ENCODE measurements around the gene MSX1.

Gene MSX1

GRCh38 chr4:4869731-4870571, 10.5 kb downstream of the MSX1 start:
- no peak for DNase-seq (ENCODE audit: low read depth in 2 of 2)

DNA sequence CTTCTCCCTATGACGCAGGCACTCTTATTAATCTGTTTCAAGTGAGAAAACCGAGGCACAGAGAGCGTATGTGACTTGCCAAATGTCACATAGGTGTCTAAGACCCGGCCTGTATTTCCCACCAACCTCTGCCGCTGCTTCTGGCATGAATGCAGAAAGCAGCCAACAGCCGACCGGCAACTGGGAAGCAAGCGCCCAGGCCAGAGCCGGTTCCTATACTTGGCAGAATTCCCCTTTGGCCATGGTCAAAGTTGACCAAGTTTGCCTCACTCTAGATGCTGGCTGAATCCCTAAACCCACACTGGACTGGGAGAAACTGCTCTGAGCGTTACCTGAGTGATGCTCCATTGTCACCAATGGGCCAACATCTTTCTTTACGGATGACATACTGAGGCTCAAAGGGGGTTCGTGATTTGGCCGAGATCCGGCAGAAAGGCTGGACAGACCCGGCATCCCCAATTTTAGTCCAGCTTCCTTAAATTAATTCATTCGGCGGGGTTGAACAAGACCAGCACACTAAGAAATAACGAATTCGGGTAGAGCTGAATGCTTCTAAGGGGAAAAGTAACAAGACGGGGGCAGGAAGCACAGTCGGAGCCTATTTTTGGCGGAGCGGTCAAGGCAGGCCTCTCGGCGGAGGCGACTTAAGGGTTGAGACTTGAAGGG, 11.2 kb downstream of the MSX1 start:
- no peak for DNase-seq (ENCODE audit: low read depth in 2 of 2)

GRCh38 chr4:4871242-4871572, 11.7 kb downstream of the MSX1 start:
- DNase-seq (ENCODE audit: low read depth in 2 of 2), result no peak

DNA sequence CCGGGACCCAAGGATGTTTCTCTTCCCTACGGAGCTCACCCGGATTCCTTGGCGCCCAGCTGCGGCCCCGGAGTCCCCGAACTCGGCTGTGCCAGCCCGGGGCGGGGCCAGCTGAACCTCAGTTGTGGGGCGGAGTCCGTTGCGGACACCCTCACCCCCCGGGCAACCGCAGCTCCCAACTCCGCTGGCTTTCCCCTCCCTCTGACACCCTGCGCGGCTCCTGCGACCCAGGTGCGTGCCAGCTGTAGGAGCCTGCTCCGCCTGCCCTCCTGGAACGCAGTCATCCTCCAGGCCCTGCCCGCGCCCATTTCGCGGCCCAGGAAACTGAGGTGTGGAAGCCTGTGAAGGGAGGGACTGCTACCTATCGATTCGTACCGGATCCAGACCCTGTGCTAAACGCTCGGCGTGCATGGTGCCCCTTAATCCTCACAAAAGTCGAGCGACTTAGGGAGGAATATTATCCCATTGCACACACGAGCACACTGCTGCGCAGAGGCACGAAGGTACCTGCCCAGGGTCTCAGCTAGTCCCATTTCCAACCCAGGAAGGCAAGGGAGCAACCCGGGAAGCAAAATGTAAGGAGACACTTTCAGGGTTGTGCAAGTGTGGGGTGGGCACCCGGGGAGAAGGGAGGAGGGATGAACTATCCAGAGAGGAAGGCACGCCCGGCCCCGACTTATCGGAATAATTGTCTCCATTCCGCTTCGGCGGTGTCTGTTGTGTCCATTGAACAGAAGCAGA, 12.3 kb downstream of the MSX1 start:
- no peak for DNase-seq (ENCODE audit: low read depth in 2 of 2)

DNA sequence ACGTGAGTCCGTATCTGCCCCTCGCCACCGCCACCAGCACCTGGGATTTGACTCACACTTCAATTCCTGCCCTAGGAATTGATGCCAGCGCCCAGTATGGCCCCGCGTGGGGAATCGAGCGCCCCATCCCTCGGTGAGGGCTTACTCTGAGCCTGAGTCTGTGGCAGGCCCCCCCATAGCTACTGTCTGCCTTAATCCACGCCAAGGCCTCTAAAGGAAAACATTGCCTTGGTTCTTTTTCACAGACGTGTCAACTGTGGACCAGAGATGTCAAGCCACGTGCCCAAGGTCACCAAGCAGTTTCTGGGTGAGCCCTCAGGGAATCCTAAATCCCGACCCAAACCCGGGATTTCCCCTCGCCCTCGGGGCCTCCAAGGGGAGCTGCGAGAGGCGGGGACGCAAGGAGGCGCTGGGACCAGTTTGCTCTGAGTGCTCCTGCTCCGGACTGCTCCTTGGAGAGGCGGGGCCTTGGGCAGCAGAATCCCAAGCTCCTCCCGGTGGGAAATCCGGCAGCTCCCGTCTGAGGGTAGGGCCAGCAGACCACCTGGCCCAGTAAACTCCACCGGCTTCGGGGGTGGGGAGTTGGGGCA, 12.9 kb downstream of the MSX1 start:
- DNase-seq (ENCODE audit: low read depth in 2 of 2), result no peak

GRCh38 chr4:4873203-4873602, 13.7 kb downstream of the MSX1 start:
- no peak for DNase-seq (ENCODE audit: low read depth in 2 of 2)

- DNase-seq (ENCODE audit: low read depth in 2 of 2), result no peak
Observed at GRCh38 chr4:4874254-4874653, 14.8 kb downstream of the MSX1 start.

DNA sequence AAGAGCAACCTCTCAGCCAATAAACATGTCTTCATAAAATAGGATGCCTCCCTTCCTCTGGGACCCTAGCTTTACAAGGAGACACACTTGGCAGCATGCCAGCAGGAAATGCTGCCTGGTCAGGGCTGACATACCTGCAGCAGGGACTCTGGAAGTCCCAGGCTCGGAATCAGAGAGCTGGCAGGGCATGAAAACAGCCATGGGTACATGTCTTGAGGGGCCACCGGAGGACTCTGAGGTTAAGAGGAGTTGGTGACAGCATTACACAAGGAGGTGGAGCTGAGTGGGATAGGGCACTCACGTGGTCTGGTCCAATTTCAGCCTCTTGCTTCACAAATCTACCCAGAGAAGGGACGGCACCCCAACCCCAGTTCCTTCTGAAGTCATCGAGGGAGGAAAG, 15.7 kb downstream of the MSX1 start:
- no peak for DNase-seq (ENCODE audit: low read depth in 2 of 2)

- no peak for DNase-seq (ENCODE audit: low read depth in 2 of 2)
Observed at GRCh38 chr4:4875611-4876010, 16.1 kb downstream of the MSX1 start.

GRCh38 chr4:4876945-4877661, 17.6 kb downstream of the MSX1 start:
- DNase-seq (ENCODE audit: low read depth in 2 of 2), result no peak

- DNase-seq (ENCODE audit: low read depth in 2 of 2), result no peak
Observed at GRCh38 chr4:4880492-4880891, 21.0 kb downstream of the MSX1 start.

DNA sequence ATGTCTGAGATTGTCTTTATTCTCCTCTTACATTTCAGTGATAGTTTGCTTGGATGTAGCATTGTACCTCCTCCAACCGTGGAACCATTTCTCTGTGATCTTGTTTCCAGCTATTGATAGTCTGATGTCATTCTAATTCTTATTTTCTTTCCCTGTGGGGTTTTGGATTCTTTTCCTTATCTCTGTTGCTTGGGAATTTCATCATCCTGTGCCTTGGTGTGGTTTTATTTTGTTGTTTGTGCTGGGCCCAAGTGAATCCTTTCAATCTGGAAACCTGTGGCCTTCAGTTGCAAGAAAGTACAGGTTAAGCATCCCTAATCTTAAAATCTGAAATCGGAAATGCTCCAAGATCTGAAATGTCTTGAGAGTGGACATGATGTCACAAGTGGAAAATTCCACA, 22.0 kb downstream of the MSX1 start:
- DNase-seq (ENCODE audit: low read depth in 2 of 2), result no peak

DNA sequence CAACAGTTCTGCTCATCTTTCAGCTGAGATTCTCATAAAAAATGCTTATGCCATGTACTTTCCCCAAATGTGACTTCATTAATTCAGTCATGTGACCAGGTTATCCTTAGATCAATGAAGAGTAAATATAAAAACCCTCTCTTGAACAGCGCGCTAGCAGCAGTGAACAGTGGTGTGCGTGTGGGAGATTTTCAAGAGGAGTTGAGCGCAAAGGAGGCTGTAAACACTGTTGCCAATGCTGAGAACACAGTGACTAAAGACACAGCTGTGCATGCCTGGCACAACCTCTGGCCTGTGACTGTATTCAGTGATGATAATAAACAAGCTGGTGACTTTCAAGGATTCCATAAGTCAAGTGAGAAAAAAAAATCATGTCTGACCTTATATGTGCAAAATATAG, 25.1 kb downstream of the MSX1 start:
- DNase-seq (ENCODE audit: low read depth in 2 of 2), result no peak

- no peak for DNase-seq (ENCODE audit: low read depth in 2 of 2)
Observed at GRCh38 chr4:4887426-4887825, 28.0 kb downstream of the MSX1 start.

DNA sequence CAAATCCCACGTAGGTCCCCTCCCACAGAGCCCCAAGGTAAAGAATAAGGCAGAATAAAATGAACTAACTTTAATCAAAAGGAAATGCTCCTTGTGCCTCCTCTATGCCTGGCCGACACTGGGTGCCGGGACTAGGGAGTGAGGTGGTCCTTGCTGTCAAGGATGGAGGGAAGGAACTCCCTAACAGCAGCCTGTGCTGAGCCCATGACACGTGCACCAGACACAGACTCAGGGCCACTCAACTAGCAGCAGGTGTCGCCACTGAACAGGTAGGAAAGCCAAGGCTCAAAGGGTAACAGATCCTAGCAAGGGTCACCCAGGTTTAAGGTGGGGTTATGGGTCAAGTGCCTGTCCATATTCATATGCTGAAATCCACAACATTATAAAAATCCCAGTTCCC, 29.2 kb downstream of the MSX1 start:
- no peak for DNase-seq (ENCODE audit: low read depth in 2 of 2)

DNA sequence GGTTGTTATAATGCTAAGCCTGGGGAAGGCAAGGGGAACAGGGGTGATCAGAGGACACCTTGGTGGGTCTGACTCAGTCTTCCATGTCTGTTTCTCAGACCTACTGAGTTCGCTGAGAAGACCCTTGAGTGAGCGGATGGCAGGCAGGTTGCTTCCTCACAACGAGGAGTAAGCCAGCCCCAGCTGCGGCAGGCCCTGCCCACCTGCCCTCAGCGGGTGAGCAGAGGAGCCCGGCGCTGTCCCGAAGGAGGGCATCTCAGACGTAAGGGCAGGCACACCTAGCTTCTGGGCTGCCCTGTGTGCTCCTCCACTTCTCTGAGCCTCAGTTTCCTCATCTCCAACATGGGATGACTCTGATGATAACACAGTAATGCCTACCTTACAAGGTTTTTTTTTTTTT, 30.3 kb downstream of the MSX1 start:
- no peak for DNase-seq (ENCODE audit: low read depth in 2 of 2)

DNA sequence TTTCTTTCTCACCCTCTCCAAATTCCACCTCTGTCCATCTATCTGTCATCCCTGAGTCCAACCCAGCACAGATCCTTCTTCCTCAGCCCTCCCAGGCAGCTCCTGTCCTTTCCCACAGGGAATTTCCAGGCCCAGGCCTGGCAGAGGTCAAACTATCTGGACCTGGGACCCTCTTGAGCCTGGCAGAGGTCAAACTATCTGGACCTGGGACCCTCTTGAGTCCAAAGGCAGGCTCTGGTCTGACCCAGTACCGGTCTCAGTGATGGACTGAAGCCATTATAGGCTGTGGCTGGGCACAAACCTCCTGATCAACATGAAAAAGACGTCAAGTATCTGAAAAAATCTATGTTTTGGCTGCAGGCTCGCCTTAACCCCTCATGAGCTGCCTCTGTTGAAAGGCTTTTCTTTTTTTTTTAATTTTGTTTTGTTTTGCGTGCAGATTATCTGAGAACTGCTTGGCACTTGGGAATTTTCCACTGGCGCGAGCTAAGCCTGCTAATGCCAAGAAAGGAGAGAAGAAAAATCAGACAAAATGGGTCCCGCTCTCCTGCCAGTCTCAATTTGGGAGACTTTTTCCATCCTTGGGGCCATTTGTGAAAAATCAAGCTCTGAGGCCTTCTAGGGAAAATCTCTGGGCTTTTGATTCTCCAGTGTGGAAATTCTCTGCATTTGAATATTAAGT, 31.2 kb downstream of the MSX1 start:
- no peak for DNase-seq (ENCODE audit: low read depth in 2 of 2)

DNA sequence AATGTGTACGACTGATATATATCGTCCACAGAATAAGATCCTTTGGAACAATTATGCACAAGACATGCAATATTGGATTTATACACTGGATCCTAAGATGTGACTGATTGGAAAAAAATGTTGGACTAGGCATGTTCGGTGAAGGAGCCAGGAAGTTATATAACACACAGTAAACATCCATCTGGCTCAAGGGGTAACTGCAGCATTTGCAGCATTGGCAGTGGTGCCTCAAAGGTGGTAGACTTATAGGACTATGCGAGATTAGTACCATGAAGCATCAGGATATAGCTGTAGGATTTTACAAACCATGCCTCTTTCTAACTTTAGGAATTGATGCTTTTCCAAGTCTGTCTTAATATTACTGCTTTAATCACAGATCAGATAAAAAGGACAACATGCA, 34.3 kb downstream of the MSX1 start:
- DNase-seq (ENCODE audit: low read depth in 2 of 2), result no peak

DNA sequence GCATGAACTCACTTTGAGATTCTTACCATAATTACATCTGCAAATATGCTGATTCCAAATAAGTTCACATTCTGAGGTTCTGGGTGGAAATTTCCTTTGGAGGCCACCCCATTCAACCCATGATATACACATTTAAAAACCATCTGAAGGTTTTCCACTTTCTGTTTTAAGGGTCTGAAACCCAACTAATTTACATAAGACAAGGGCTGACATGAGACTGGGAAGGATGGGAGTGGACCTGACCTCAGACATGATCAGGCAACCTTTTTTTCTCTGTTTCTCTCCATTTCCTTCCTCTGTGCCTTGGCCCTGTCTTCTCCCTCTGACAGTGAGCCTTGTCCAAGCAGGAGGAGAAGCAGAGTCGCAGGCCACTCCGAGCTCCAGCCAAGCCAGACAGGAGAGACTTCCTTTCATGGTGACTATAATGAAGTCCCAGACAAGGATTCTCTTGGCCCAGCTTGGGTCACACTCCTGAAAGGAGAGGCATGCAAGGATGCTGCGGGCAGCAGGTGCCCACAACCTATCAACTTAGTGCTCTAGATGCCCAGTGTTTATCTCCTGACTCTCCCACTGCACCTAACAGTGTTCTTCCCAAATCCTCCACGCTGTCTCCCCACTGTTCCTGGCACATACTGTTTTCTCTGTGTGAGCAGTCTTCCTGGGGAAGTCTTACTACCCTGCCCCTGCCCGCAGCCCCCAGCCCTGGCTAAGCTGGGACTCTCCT, 39.9 kb downstream of the MSX1 start:
- no peak for DNase-seq (ENCODE audit: low read depth in 2 of 2)

DNA sequence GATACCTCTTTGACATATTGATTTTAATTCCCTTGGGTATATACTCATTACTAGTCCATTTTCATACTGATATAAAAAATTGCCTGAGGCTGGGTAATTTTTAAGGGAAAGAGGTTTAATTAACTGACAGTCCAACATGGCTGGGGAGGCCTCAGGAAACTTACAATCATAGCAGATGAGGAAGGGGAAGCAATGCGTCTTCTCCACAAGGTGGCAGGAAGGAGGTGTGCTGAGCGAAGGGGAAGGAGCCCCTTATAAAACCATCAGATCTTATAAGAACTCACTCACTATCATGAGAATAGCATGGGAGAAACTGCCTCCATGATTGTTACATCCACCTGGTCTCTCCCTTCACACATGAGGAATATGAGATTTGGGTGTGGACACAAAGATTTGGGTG, 42.4 kb downstream of the MSX1 start:
- no peak for DNase-seq (ENCODE audit: low read depth in 2 of 2)

DNA sequence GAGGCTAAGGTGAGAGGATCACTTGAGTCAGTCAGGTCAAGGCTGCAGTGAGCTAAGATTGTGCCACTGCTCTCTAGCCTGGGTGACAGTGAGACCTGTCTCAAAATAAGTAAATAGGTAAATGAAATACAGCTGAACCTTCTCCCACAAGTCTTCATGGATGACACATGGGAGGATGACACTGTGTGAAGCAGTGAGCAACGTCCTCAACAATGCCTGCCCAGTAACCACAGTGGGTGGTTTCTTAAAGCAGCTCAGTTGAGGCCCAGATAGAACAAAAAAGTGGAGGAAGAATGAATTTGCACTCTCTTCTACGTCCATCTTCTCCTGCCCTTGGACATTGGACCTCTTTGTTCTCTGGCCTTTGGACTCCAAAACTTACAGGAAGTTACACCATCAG, 52.7 kb downstream of the MSX1 start:
- DNase-seq (ENCODE audit: low read depth in 2 of 2), result no peak
